Uterus (tissue), 4 donors: ENCODE measurements around the gene USP9X. TPM values are rescaled to one million over a fixed set of nuclear protein-coding genes. Genes with fewer than 3 reads are reported as not detected.

Experiments
- DNase-seq, 2 donors: peaks; one replicate each; pipeline ENCODE4 v3.0.0-alpha.2; 2019 to 2020
- H3K27ac ChIP-seq, 2 donors: fragments of 200-600 bp; sonication (generic); 1 replicate in 1 of 2; 2 replicates in 1 of 2; pipeline ENCODE4 v1.5.1; 2016 to 2018
- H3K27me3 ChIP-seq, 2 donors: fragments of 200-600 bp; sonication (generic); one replicate each; pipeline ENCODE4 v1.5.1; 2018 to 2019; ENCODE audit warnings: control low read depth in 1 of 2
- H3K36me3 ChIP-seq, 2 donors: fragments of 200-600 bp; sonication (generic); one replicate each; pipeline ENCODE4 v1.5.1; 2019; ENCODE audit warnings: control low read depth in 1 of 2
- H3K4me1 ChIP-seq, 2 donors: fragments of 200-600 bp; sonication (generic); one replicate each; pipeline ENCODE4 v1.5.1; 2018 to 2019; ENCODE audit warnings: control low read depth in 1 of 2
- H3K4me3 ChIP-seq, 2 donors: fragments of 200-600 bp; sonication (generic); 1 replicate in 1 of 2; 2 replicates in 1 of 2; pipeline ENCODE4 v1.5.1; 2018 to 2019; ENCODE audit warnings: mild to moderate bottlenecking in 1 of 2
- H3K9me3 ChIP-seq, 2 donors: fragments of 200-600 bp; sonication (generic); one replicate each; pipeline ENCODE4 v1.5.1; 2019; ENCODE audit warnings: control low read depth in 1 of 2
- POLR2A ChIP-seq, 2 donors: fragments of 450-650 bp; IDR thresholded peaks; one replicate each; pipeline ENCODE4 v1.6.1; 2016; ENCODE audit warnings: antibody characterized with exemption in 2 of 2, mild to moderate bottlenecking in 1 of 2, moderate library complexity in 1 of 2
- intact Hi-C: fragments of 100-400 bp; cut with DNase I; formaldehyde crosslinking; loops from one replicate; pipeline ENCODE4 v1.15.1; 2023; ENCODE audit warnings: low total_unique reads
- total RNA-seq, 4 donors: library from RNA; depleted of rRNA in 3 of 4; stranded (reverse); fragments of >200 nt in 3 of 4; gene quantifications; one replicate each; pipeline versions ENCODE4 v1.1.0 to v1.2.4, GENCODE V29; 2014 to 2023
- TF ChIP-seq, protein P1 (sequence below), 4 experiments: fragments of 200-600 bp in 2 of 4; fragments of 450-650 bp in 2 of 4; sonication (generic) in 2 of 4; IDR thresholded peaks; one replicate each; pipeline ENCODE4 v1.5.1; 2016 to 2019; ENCODE audit warnings: antibody characterized with exemption in 4 of 4, mild to moderate bottlenecking in 2 of 4, moderate library complexity in 1 of 4
- donor health status: DM: yes; HTN: yes; CAD: no.

USP9X gene
- total RNA-seq, 4 donors from 2014 or later, result 32.1 to 167 (median 78.7) TPM

GRCh38 chrX:41095174-41095573, 9.9 kb downstream of the USP9X start:
- TF ChIP-seq POLR2A (IDR thresholded peaks at IDR 0.05), result no peak
- TF ChIP-seq, protein P1, sequence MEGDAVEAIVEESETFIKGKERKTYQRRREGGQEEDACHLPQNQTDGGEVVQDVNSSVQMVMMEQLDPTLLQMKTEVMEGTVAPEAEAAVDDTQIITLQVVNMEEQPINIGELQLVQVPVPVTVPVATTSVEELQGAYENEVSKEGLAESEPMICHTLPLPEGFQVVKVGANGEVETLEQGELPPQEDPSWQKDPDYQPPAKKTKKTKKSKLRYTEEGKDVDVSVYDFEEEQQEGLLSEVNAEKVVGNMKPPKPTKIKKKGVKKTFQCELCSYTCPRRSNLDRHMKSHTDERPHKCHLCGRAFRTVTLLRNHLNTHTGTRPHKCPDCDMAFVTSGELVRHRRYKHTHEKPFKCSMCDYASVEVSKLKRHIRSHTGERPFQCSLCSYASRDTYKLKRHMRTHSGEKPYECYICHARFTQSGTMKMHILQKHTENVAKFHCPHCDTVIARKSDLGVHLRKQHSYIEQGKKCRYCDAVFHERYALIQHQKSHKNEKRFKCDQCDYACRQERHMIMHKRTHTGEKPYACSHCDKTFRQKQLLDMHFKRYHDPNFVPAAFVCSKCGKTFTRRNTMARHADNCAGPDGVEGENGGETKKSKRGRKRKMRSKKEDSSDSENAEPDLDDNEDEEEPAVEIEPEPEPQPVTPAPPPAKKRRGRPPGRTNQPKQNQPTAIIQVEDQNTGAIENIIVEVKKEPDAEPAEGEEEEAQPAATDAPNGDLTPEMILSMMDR (IDR thresholded peaks at IDR 0.05), result no peak
- Histone ChIP-seq H3K9me3 (no peaks in the 10 kb centered on the region), H3K4me1 (peaks cover 0 to 8% of the 10 kb centered on the region in 2 donors)

DNA sequence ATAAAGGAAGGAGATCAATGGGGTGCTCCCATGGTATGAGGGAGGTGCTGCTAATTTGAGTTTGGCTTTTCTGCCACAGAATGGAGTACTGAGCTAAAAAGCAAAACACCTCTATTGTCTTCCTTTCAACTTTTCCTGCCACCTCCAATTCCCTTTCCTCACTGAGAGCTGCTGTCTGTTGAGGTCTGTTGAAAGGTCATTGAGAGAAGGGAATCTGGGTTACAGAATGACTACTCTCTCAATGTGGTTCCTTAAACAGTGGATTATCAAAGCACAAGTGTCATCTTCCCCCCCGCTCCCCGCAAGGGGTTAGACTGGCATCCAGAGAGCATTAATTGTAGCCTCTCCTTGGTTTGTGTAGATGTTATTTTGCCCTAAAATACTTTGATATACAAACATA, 10.7 kb downstream of the USP9X start:
- Histone ChIP-seq H3K36me3 (no peaks in the 10 kb centered on the region), H3K27me3 (no peaks in the 10 kb centered on the region), H3K27ac (no peak overlapping the region), H3K9me3 (no peaks in the 10 kb centered on the region), H3K4me3 (no peak overlapping the region), H3K4me1 (peaks cover 0 to 8% of the 10 kb centered on the region in 2 donors)
- no peak for DNase-seq
- TF ChIP-seq POLR2A (IDR thresholded peaks at IDR 0.05), result no peak
- TF ChIP-seq, protein P1 (IDR thresholded peaks at IDR 0.05), result no peak
- intact Hi-C loops, result no loop called here

More at GRCh38 chrX:41095174-41095573, 9.9 kb downstream of the USP9X start:
- no peak overlapping the region for H3K4me3 ChIP-seq
- intact Hi-C loops, result no loop called here
- no peak for DNase-seq
- no peak overlapping the region for H3K27ac ChIP-seq
- no peaks in the 10 kb centered on the region for H3K36me3 ChIP-seq
- H3K27me3 ChIP-seq, result no peaks in the 10 kb centered on the region

DNA sequence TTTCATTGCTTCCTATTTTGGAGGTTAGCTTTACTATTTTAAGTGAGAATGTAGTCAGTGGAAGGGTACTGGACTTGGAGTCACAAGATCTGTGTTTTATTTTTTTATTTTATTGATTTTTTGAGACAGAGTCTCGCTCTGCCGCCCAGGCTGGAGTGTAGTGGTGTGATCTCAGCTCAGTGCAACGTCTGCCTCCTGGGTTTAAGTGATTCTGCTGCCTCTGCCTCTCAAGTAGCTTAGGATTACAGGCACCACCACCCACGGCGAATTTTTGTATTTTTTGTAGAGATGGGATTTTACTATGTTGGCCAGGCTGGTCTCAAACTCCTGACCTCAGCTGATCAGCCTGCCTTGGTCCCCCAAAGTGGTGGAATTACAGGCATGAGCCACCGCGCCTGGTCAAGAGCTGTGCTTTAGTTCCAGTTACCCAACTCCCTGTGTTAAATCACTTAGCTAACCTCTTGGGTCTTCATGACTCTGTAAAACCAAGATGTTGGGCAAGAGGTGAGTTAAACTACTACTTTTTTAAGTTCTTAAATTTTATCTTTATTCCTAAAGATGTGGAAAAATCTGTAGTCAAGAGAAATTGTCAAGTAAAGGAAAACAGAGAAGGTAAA, 11.2 kb downstream of the USP9X start:
- Histone ChIP-seq H3K27me3 (no peaks in the 10 kb centered on the region), H3K4me1 (peaks cover 0 to 8% of the 10 kb centered on the region in 2 donors), H3K27ac (no peak overlapping the region), H3K36me3 (no peaks in the 10 kb centered on the region), H3K9me3 (no peaks in the 10 kb centered on the region), H3K4me3 (no peak overlapping the region)
- DNase-seq, result no peak
- TF ChIP-seq, protein P1 (IDR thresholded peaks at IDR 0.05), result no peak
- no peak for TF ChIP-seq POLR2A (IDR thresholded peaks at IDR 0.05)
- intact Hi-C loops, result no loop called here

DNA sequence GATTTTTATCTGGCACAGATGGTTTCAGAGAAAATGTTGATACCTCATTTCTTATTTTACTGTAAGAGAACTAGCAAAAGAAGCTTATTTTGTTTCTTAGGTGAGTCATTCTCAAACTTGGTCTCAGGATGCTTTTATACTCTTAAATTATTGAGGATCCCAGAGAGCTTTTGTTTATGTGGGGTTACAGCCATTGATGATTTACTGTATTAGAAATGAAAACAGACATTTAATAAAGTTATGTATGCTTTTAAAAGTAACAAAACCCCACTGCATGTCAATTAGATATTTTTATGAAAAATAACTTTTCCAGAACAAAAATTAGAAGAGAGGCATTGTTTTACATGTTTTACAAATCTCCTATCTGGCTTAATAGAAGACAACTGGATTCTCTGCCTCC, 12.1 kb downstream of the USP9X start:
- intact Hi-C loops, result no loop called here
- no peaks in the 10 kb centered on the region for H3K36me3 ChIP-seq
- peaks cover 0 to 8% of the 10 kb centered on the region in 2 donors for H3K4me1 ChIP-seq
- DNase-seq, result no peak
- no peaks in the 10 kb centered on the region for H3K9me3 ChIP-seq
- H3K4me3 ChIP-seq, result no peak overlapping the region
- H3K27me3 ChIP-seq, result no peaks in the 10 kb centered on the region
- TF ChIP-seq POLR2A (IDR thresholded peaks at IDR 0.05), result no peak
- TF ChIP-seq, protein P1 (IDR thresholded peaks at IDR 0.05), result no peak
- no peak overlapping the region for H3K27ac ChIP-seq

GRCh38 chrX:41100200-41100599, 15.0 kb downstream of the USP9X start:
- Histone ChIP-seq H3K4me1 (peaks cover 0 to 8% of the 10 kb centered on the region in 2 donors), H3K9me3 (no peaks in the 10 kb centered on the region), H3K27ac (no peak overlapping the region), H3K36me3 (no peaks in the 10 kb centered on the region), H3K4me3 (no peak overlapping the region), H3K27me3 (no peaks in the 10 kb centered on the region)
- intact Hi-C loops, result no loop called here
- no peak for TF ChIP-seq POLR2A (IDR thresholded peaks at IDR 0.05)
- TF ChIP-seq, protein P1 (IDR thresholded peaks at IDR 0.05), result no peak
- no peak for DNase-seq
